CD4-positive, alpha-beta T cell treated with Interleukin-17A for 1 hour (primary cell): Measurements from ENCODE around the gene DMRT1.
A peak's percentile ranks its signal among the peaks of the same experiment; 100 is the strongest.
"Not testable (repeated sequence)": the region's sequence is repeated elsewhere in the genome, so short reads cannot be mapped to it uniquely, and the experiment has no call there.

Source experiments
- DNase-seq: peaks from one replicate; pipeline ENCODE4 v3.0.0-alpha.2; 2020

DMRT1 gene

GRCh38 chr9:860706-861105 is 19.2 kb downstream of the DMRT1 start:
- no peak for DNase-seq

GRCh38 chr9:861525-861924 is 20.0 kb downstream of the DMRT1 start:
- DNase-seq = not testable (repeated sequence)

- no peak for DNase-seq
Observed at GRCh38 chr9:875119-875962, 33.8 kb downstream of the DMRT1 start.

- no peak for DNase-seq
Observed at GRCh38 chr9:876425-876824, 34.9 kb downstream of the DMRT1 start.

- no peak for DNase-seq
Observed at GRCh38 chr9:878239-878638, 36.7 kb downstream of the DMRT1 start.

- no peak for DNase-seq
Observed at GRCh38 chr9:880725-881124, 39.2 kb downstream of the DMRT1 start.

GRCh38 chr9:882416-882924 is 41.0 kb downstream of the DMRT1 start:
- no peak for DNase-seq

- DNase-seq = no peak
Observed at GRCh38 chr9:883011-883410, 41.5 kb downstream of the DMRT1 start.

GRCh38 chr9:886886-887285 is 45.4 kb downstream of the DMRT1 start:
- DNase-seq = no peak

- DNase-seq = no peak
Observed at GRCh38 chr9:892123-892522, 50.6 kb downstream of the DMRT1 start.

GRCh38 chr9:893115-893514 is 51.6 kb downstream of the DMRT1 start:
- DNase-seq = no peak

- DNase-seq = peak; percentile 56
Observed at GRCh38 chr9:893843-894420, 52.4 kb downstream of the DMRT1 start.

GRCh38 chr9:899440-900184 is 58.1 kb downstream of the DMRT1 start:
- DNase-seq = no peak

- DNase-seq = no peak
Observed at GRCh38 chr9:903886-904285, 62.4 kb downstream of the DMRT1 start.

- no peak for DNase-seq
Observed at GRCh38 chr9:905906-906305, 64.4 kb downstream of the DMRT1 start.

GRCh38 chr9:908536-909205 is 67.2 kb downstream of the DMRT1 start:
- DNase-seq = no peak

- DNase-seq = no peak
Observed at GRCh38 chr9:911005-911404, 69.5 kb downstream of the DMRT1 start.

GRCh38 chr9:912776-913175 is 71.3 kb downstream of the DMRT1 start:
- no peak for DNase-seq

GRCh38 chr9:913526-913925 is 72.0 kb downstream of the DMRT1 start:
- not testable (repeated sequence) for DNase-seq

GRCh38 chr9:917730-918129 is 76.2 kb downstream of the DMRT1 start:
- no peak for DNase-seq

- DNase-seq = no peak
Observed at GRCh38 chr9:920927-921326, 79.4 kb downstream of the DMRT1 start.

- no peak for DNase-seq
Observed at GRCh38 chr9:922171-922570, 80.7 kb downstream of the DMRT1 start.

GRCh38 chr9:922731-923130 is 81.2 kb downstream of the DMRT1 start:
- no peak for DNase-seq
